Fibroblast of lung (primary cell): Measurements from ENCODE around the gene CCDC12. TPM values are rescaled to one million over a fixed set of nuclear protein-coding genes. Genes with fewer than 3 reads are reported as not detected.
"Not testable (repeated sequence)": the region's sequence is repeated elsewhere in the genome, so short reads cannot be mapped to it uniquely, and the experiment has no call there.

Source experiments
- DNase-seq, 2 donors: peaks; one replicate each; pipeline versions ENCODE4 v3.0.0 to v3.0.0-alpha.2; 2010; ENCODE audit warnings: low read depth in 2 of 2
- H2AFZ ChIP-seq: 2 replicates; pipeline ENCODE4 v1.5.1; 2012; ENCODE audit warnings: low read length, control low read depth, inconsistent platforms
- H3K27ac ChIP-seq: 2 replicates; pipeline ENCODE4 v1.5.1; 2011; ENCODE audit warnings: low read length, control low read depth; ENCODE audit not compliant: insufficient read depth
- H3K27me3 ChIP-seq: 2 replicates; pipeline ENCODE4 v1.5.1; 2011; ENCODE audit warnings: mild to moderate bottlenecking, low read length; ENCODE audit not compliant: control insufficient read depth, insufficient read depth
- H3K36me3 ChIP-seq: 2 replicates; pipeline ENCODE4 v1.5.1; 2011; ENCODE audit warnings: low read length; ENCODE audit not compliant: control insufficient read depth, insufficient read depth
- H3K4me1 ChIP-seq: 2 replicates; pipeline ENCODE4 v1.5.1; 2011; ENCODE audit warnings: low read length; ENCODE audit not compliant: control insufficient read depth, insufficient read depth; ENCODE audit errors: extremely low read depth
- H3K4me2 ChIP-seq: 2 replicates; pipeline ENCODE4 v1.5.1; 2011; ENCODE audit warnings: low read length, control low read depth; ENCODE audit not compliant: insufficient read depth; ENCODE audit errors: extremely low read depth
- H3K4me3 ChIP-seq, 4 experiments: fragments of 200-600 bp in 1 of 4; sonication (generic) in 1 of 4; replicated peaks in 1 of 4; 2 replicates each; pipeline ENCODE4 v1.5.1; 2011 to 2016; ENCODE audit warnings: low read length in 4 of 4, low read depth in 3 of 4, mild to moderate bottlenecking in 3 of 4, control low read depth in 2 of 4, inconsistent platforms in 1 of 4, mixed read lengths in 1 of 4; ENCODE audit not compliant: insufficient read depth in 1 of 4; ENCODE audit errors: control extremely low read depth in 1 of 4
- H3K79me2 ChIP-seq: 2 replicates; pipeline ENCODE4 v1.5.1; 2012; ENCODE audit warnings: mild to moderate bottlenecking, low read length, inconsistent platforms; ENCODE audit not compliant: control insufficient read depth, insufficient read depth
- H3K9ac ChIP-seq: 2 replicates; pipeline ENCODE4 v1.5.1; 2011; ENCODE audit warnings: mild to moderate bottlenecking, low read length, control low read depth; ENCODE audit not compliant: insufficient read depth
- H3K9me3 ChIP-seq: 2 replicates; pipeline ENCODE4 v1.5.1; 2012; ENCODE audit warnings: low read depth, low read length; ENCODE audit not compliant: control insufficient read depth, insufficient read depth
- H4K20me1 ChIP-seq: 2 replicates; pipeline ENCODE4 v1.5.1; 2011; ENCODE audit warnings: low read length; ENCODE audit not compliant: control insufficient read depth, insufficient read depth; ENCODE audit errors: extremely low read depth
- EZH2 ChIP-seq: IDR thresholded peaks from 2 replicates; pipeline ENCODE4 v1.5.1; 2012; ENCODE audit warnings: low read length, control low read depth, mild to moderate bottlenecking; ENCODE audit errors: missing control alignments
- polyA plus RNA-seq, 2 donors: library from polyadenylated mRNA; depleted of rRNA in 1 of 2; stranded (reverse) in 1 of 2; unstranded in 1 of 2; fragments of >200 nt; gene quantifications; 2 replicates each; pipeline ENCODE4 v1.2.1, GENCODE V29; 2011 to 2012; ENCODE audit warnings: missing spikeins in 1 of 2
- total RNA-seq: library from RNA; depleted of rRNA; stranded (reverse); fragments of >200 nt; gene quantifications from 2 replicates; pipeline ENCODE4 v1.2.1, GENCODE V29; 2014
- TF ChIP-seq, protein P1 (sequence below), 2 donors: IDR thresholded peaks in 1 of 2; conservative IDR thresholded peaks in 1 of 2; 1 replicate in 1 of 2; 2 replicates in 1 of 2; pipeline ENCODE4 v1.5.1; 2011 to 2012; ENCODE audit warnings: low read length in 2 of 2, control low read depth in 1 of 2, inconsistent platforms in 1 of 2, low read depth in 1 of 2, mild to moderate bottlenecking in 1 of 2

Gene CCDC12
- total and polyA plus RNA-seq, 2 donors (not counting 1 experiment from before 2014, with no cell fraction given): 28.0 to 29.2 TPM

DNA sequence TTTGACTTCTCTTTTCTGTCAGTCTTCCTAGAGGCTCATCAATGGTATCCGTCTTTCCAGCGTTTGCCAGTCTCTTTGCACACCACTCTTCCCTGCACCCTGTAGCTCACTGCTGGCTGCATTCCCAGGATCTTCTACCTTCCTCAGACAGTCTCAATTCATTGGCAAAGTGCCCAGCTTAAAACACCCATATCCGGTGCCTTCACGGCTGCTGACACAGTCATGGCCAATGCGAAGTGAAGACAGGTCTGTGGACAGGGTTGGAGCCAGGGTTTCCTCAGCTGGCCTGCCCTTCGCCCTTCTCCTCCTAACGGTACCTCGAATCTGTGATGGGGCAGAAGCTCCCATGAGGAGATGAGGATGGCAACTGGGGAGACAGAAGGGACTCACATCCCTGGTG, 62.9 kb downstream of the CCDC12 start:
- Histone ChIP-seq H4K20me1 (no peaks in the 10 kb centered on the region), H2AFZ (no peak overlapping the region), H3K36me3 (peaks cover 2% of the 10 kb centered on the region), H3K4me3 (no peak overlapping the region), H3K4me2 (no peak overlapping the region), H3K27ac (no peak overlapping the region), H3K79me2 (no peaks in the 10 kb centered on the region), H3K9me3 (peaks cover 1% of the 10 kb centered on the region), H3K4me1 (peaks cover 9% of the 10 kb centered on the region), H3K9ac (no peak overlapping the region), H3K27me3 (no peaks in the 10 kb centered on the region)
- TF ChIP-seq, protein P1, sequence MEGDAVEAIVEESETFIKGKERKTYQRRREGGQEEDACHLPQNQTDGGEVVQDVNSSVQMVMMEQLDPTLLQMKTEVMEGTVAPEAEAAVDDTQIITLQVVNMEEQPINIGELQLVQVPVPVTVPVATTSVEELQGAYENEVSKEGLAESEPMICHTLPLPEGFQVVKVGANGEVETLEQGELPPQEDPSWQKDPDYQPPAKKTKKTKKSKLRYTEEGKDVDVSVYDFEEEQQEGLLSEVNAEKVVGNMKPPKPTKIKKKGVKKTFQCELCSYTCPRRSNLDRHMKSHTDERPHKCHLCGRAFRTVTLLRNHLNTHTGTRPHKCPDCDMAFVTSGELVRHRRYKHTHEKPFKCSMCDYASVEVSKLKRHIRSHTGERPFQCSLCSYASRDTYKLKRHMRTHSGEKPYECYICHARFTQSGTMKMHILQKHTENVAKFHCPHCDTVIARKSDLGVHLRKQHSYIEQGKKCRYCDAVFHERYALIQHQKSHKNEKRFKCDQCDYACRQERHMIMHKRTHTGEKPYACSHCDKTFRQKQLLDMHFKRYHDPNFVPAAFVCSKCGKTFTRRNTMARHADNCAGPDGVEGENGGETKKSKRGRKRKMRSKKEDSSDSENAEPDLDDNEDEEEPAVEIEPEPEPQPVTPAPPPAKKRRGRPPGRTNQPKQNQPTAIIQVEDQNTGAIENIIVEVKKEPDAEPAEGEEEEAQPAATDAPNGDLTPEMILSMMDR (conservative IDR thresholded peaks at IDR 0.05 in 1 of 2, IDR thresholded peaks at IDR 0.05 in 1 of 2; ENCODE audit: low read depth in 1 of 2, low read length in 2 of 2): no peak
- no peak for TF ChIP-seq EZH2
- peak; percentile 47 to 77 for DNase-seq

- Histone ChIP-seq H3K4me1 (peaks cover 14% of the 10 kb centered on the region), H3K27me3 (no peaks in the 10 kb centered on the region), H2AFZ (no peak overlapping the region), H3K4me3 (no peak overlapping the region), H3K4me2 (no peak overlapping the region), H3K79me2 (no peaks in the 10 kb centered on the region), H3K27ac (no peak overlapping the region), H3K9me3 (peaks cover under 1% of the 10 kb centered on the region), H4K20me1 (no peaks in the 10 kb centered on the region), H3K36me3 (peaks cover 2% of the 10 kb centered on the region), H3K9ac (no peak overlapping the region)
- TF ChIP-seq EZH2: no peak
- TF ChIP-seq, protein P1 (conservative IDR thresholded peaks at IDR 0.05 in 1 of 2, IDR thresholded peaks at IDR 0.05 in 1 of 2; ENCODE audit: low read depth in 1 of 2, low read length in 2 of 2): no peak
- no peak for DNase-seq
Observed at GRCh38 chr3:46912986-46913385, 63.6 kb downstream of the CCDC12 start.

- H4K20me1 ChIP-seq, H3K27me3 ChIP-seq, H3K9ac ChIP-seq, H3K79me2 ChIP-seq, H3K4me3 ChIP-seq, DNase-seq, H3K4me2 ChIP-seq, H3K27ac ChIP-seq, H2AFZ ChIP-seq, H3K36me3 ChIP-seq, H3K9me3 ChIP-seq: not testable (repeated sequence)
- peaks cover 14% of the 10 kb centered on the region for H3K4me1 ChIP-seq
Observed at GRCh38 chr3:46910914-46911313, 65.6 kb downstream of the CCDC12 start.
